HepG2 (cell line): ENCODE results near the gene MCF2L. TPM values are rescaled to one million over a fixed set of nuclear protein-coding genes. Genes with fewer than 3 reads are reported as not detected.

Experiments
- BCL3 ChIP-seq: sonication (generic); formaldehyde crosslinking; IDR thresholded peaks from 2 replicates; pipeline ENCODE4 v1.5.1; 2020; ENCODE audit warnings: mild to moderate bottlenecking, missing genetic modification reagents, moderate library complexity
- HNRNPLL ChIP-seq: fragments of 200-400 bp; formaldehyde crosslinking; IDR thresholded peaks from 2 replicates; pipeline ENCODE4 v1.6.1; 2017; ENCODE audit warnings: mild to moderate bottlenecking, low read depth, low read length; ENCODE audit not compliant: poor library complexity, severe bottlenecking
- KDM5B ChIP-seq: sonication (generic); formaldehyde crosslinking; IDR thresholded peaks from 2 replicates; pipeline ENCODE4 v1.4.0; 2020; ENCODE audit warnings: missing genetic modification reagents, mild to moderate bottlenecking, borderline replicate concordance
- PRDM4 ChIP-seq: sonication (generic); formaldehyde crosslinking; IDR thresholded peaks from 2 replicates; pipeline ENCODE4 v1.9.0; 2021; ENCODE audit warnings: missing genetic modification reagents, borderline replicate concordance
- ZBTB33 ChIP-seq: sonication (generic); formaldehyde crosslinking; IDR thresholded peaks from 2 replicates; pipeline ENCODE4 v1.4.0; 2020; ENCODE audit warnings: missing genetic modification reagents
- ZNF251 ChIP-seq: sonication (generic); formaldehyde crosslinking; IDR thresholded peaks from 2 replicates; pipeline ENCODE4 v1.9.0; 2021; ENCODE audit warnings: mild to moderate bottlenecking, missing genetic modification reagents
- ZNF431 ChIP-seq: sonication (generic); formaldehyde crosslinking; IDR thresholded peaks from 2 replicates; pipeline ENCODE4 v1.9.0; 2022; ENCODE audit warnings: missing genetic modification reagents, low read depth, mild to moderate bottlenecking, borderline replicate concordance
- ZNF530 ChIP-seq: sonication (generic); formaldehyde crosslinking; IDR thresholded peaks from 2 replicates; pipeline ENCODE4 v1.5.0; 2020; ENCODE audit warnings: low read depth, mild to moderate bottlenecking, missing genetic modification reagents
- polyA plus RNA-seq, 8 experiments: library from polyadenylated mRNA; depleted of rRNA in 3 of 8; stranded (reverse) in 7 of 8; unstranded in 1 of 8; fragments of >200 nt; fragmentation: Illumina TruSeq in 4 of 8; extraction: Trizol in 4 of 8; gene quantifications; 2 replicates each; pipeline versions ENCODE4 v1.2.1 to v1.2.3, GENCODE V29; 2011 to 2016; ENCODE audit warnings: low read depth in 4 of 8, missing spikeins in 1 of 8, mixed read lengths in 1 of 8; ENCODE audit not compliant: insufficient read depth in 1 of 8
- total RNA-seq, 5 experiments: library from RNA; depleted of rRNA; stranded (reverse); fragments of >200 nt; fragmentation: Illumina TruSeq; extraction: Trizol; gene quantifications; 2 replicates each; pipeline ENCODE4 v1.2.3, GENCODE V29; 2016; ENCODE audit warnings: low read depth in 1 of 5

Gene MCF2L
- total and polyA plus RNA-seq, 2 of the 13 experiments (the other 11 are each of a cell fraction or from before 2014, with no cell fraction given): 19.4 to 28.4 TPM

GRCh38 chr13:112968380-112968909 is 569 bp upstream of the MCF2L start (continued):
- TF ChIP-seq PRDM4 (no peak), ZNF251 (CRISPR knock-in tag) (no peak), ZBTB33 (CRISPR knock-in tag) (peak; percentile 65), ZNF431 (CRISPR knock-in tag) (0 out of 2 replicates have a peak, but pooled peaks have one; percentile 40), ZNF530 (no peak), HNRNPLL (peak; percentile 11), BCL3 (CRISPR knock-in tag) (no peak), KDM5B (CRISPR knock-in tag) (peak; percentile 40; the same call in 1 of the 2 replicates)
- TF ChIP-seq, all 625 proteins: peak for 17
